ENCODE results near the gene FNBP1.

DNA sequence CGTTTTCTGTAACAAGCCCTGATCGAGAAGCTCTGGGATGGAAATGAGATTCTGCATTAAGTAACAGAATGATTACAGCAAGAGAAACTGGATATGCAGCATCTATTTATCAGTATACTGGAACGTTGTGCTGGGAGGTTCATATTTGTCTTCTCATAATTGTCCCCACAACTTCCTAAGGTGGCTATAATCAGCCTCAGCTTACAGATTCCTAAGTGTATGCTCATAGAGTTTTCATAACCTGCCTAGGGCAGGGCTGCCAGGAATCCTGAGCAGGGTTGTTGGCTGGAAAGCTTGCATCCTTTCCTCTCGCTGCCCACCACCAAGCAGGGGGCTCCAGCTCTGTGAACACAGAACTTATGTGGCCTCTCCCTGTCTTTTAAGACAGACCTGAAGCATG is 70.2 kb downstream of the FNBP1 start:
- TF ChIP-seq CTCF (IDR thresholded peaks at IDR 0.05) (no peak), POLR2A (IDR thresholded peaks at IDR 0.05) (no peak)

Data from vagina (tissue), 2 donors.